ENCODE data around the gene TAF4B. TPM values are rescaled to one million over a fixed set of nuclear protein-coding genes. Genes with fewer than 3 reads are reported as not detected.

The TAF4B gene
- total and polyA plus RNA-seq, 7 donors = 0.46 to 10.9 (median 6.4) TPM

GRCh38 chr18:26440644-26441043 lies 214.4 kb downstream of the TAF4B start:
- Histone ChIP-seq H3K4me1 (no peaks in the 10 kb centered on the region), H3K27me3 (no peaks in the 10 kb centered on the region), H3K36me3 (no peaks in the 10 kb centered on the region), H3K9me3 (no peaks in the 10 kb centered on the region), H3K4me3 (no peak overlapping the region), H3K27ac (no peak overlapping the region)
- DNase-seq = no peak
- intact Hi-C loops (cut with DNase I) = no loop called here
- no peak for TF ChIP-seq POLR2AphosphoS5 (IDR thresholded peaks at IDR 0.05)
- no peak for TF ChIP-seq POLR2A (IDR thresholded peaks at IDR 0.05)
- WGBS, 2 donors = 60 to 79% methylated on average over 8 of the region's 8 CpGs

Small RNA genes within 50 kb of the gene (small RNA-seq; reads per million reads assigned to genes)
- 0 reads per million in 3 donors for gene RNU6-1289P

Other genes with a start within 250 kb of the TAF4B start
- 100 to 1,000 TPM in 1 of 4 donors, 10 to 100 TPM in 3; 89.2 to 204 (median 95.7) TPM for gene SS18, start 135.8 kb upstream of the TAF4B start, total RNA-seq
- 10 to 100 TPM; 22.8 to 33.2 (median 23.8) TPM for gene SS18, start 135.8 kb upstream of the TAF4B start, polyA plus RNA-seq
- gene PSMA8, start 92.6 kb upstream of the TAF4B start, total RNA-seq = not detected
- under 1 TPM in 1 of 3 donors, not detected in 2; 0.29 TPM for gene PSMA8, start 92.6 kb upstream of the TAF4B start, polyA plus RNA-seq

Data from sigmoid colon (tissue), 7 donors.